ENCODE results near the gene VPS26B. TPM values are rescaled to one million over a fixed set of nuclear protein-coding genes. Genes with fewer than 3 reads are reported as not detected.
A peak's percentile ranks its signal among the peaks of the same experiment; 100 is the strongest.

VPS26B gene
- total RNA-seq, 2 experiments from 2014 or later = 39.8 to 42.3 TPM

- CTCF ChIA-PET = interaction anchor here (0.7 kb wide), 1 partner anchor 14 kb away, joined by 3 read pairs; no protein-coding TSS in a partner anchor
- DNase-seq = no peak
- intact Hi-C loops (cut with micrococcal nuclease) = no loop called here
- H3K27ac Mint-ChIP-seq = peak overlapping the region; percentile 1
- peaks cover 12% of the 10 kb centered on the region for H3K36me3 Mint-ChIP-seq (ENCODE audit: low read depth)
- no peaks in the 10 kb centered on the region for H3K27me3 Mint-ChIP-seq (ENCODE audit: low read depth)
- no peaks in the 10 kb centered on the region for H3K9me3 Mint-ChIP-seq
- no peaks in the 10 kb centered on the region for H3K4me1 Mint-ChIP-seq (ENCODE audit: low read depth)
- H3K4me3 Mint-ChIP-seq = no peak overlapping the region
Observed at GRCh38 chr11:134236834-134237556, 12.5 kb downstream of the VPS26B start.

- CTCF ChIA-PET = interaction anchor here (0.7 kb wide), 1 partner anchor 13 kb away, joined by 3 read pairs; no protein-coding TSS in a partner anchor
- DNase-seq = no peak
- H3K9me3 Mint-ChIP-seq = no peaks in the 10 kb centered on the region
- no peaks in the 10 kb centered on the region for H3K4me1 Mint-ChIP-seq (ENCODE audit: low read depth)
- peak overlapping the region; percentile 1 for H3K27ac Mint-ChIP-seq
- H3K4me3 Mint-ChIP-seq = no peak overlapping the region
- peaks cover 13% of the 10 kb centered on the region for H3K36me3 Mint-ChIP-seq (ENCODE audit: low read depth)
- H3K27me3 Mint-ChIP-seq (ENCODE audit: low read depth) = no peaks in the 10 kb centered on the region
- intact Hi-C loops (cut with micrococcal nuclease) = no loop called here
Observed at GRCh38 chr11:134237557-134237922, 13.1 kb downstream of the VPS26B start.

GRCh38 chr11:134238956-134239355 lies 14.5 kb downstream of the VPS26B start:
- Mint-ChIP-seq H3K9me3 (no peaks in the 10 kb centered on the region), H3K36me3 (ENCODE audit: low read depth) (peaks cover 14% of the 10 kb centered on the region), H3K27ac (no peak overlapping the region), H3K27me3 (ENCODE audit: low read depth) (no peaks in the 10 kb centered on the region), H3K4me3 (no peak overlapping the region), H3K4me1 (ENCODE audit: low read depth) (no peaks in the 10 kb centered on the region)
- DNase-seq = no peak
- CTCF ChIA-PET = no interaction called here
- intact Hi-C loops (cut with micrococcal nuclease) = no loop called here

- intact Hi-C loops (cut with micrococcal nuclease) = no loop called here
- H3K27ac Mint-ChIP-seq = no peak overlapping the region
Observed at GRCh38 chr11:134240592-134240991, 16.1 kb downstream of the VPS26B start.

GRCh38 chr11:134242376-134242775 lies 17.9 kb downstream of the VPS26B start:
- DNase-seq = no peak
- CTCF ChIA-PET = interaction anchor here (1.3 kb wide), 1 partner anchor 18 kb away, joined by 5 read pairs; no protein-coding TSS in a partner anchor
- H3K4me3 Mint-ChIP-seq = no peak overlapping the region
- H3K9me3 Mint-ChIP-seq = no peaks in the 10 kb centered on the region
- H3K27me3 Mint-ChIP-seq (ENCODE audit: low read depth) = no peaks in the 10 kb centered on the region
- H3K27ac Mint-ChIP-seq = no peak overlapping the region
- intact Hi-C loops (cut with micrococcal nuclease) = no loop called here
- peaks cover 3% of the 10 kb centered on the region for H3K4me1 Mint-ChIP-seq (ENCODE audit: low read depth)
- peaks cover 25% of the 10 kb centered on the region for H3K36me3 Mint-ChIP-seq (ENCODE audit: low read depth)

More at GRCh38 chr11:134240592-134240991, 16.1 kb downstream of the VPS26B start:
- Mint-ChIP-seq H3K4me1 (ENCODE audit: low read depth) (peaks cover 3% of the 10 kb centered on the region), H3K27me3 (ENCODE audit: low read depth) (no peaks in the 10 kb centered on the region), H3K4me3 (no peak overlapping the region), H3K36me3 (ENCODE audit: low read depth) (peaks cover 18% of the 10 kb centered on the region), H3K9me3 (no peaks in the 10 kb centered on the region)
- DNase-seq = no peak
- CTCF ChIA-PET = interaction anchor here (0.6 to 1.1 kb wide), 3 partner anchors 34 to 204 kb away, joined by 3 to 4 read pairs (median 3); no protein-coding TSS in a partner anchor

- Mint-ChIP-seq H3K27me3 (ENCODE audit: low read depth) (no peaks in the 10 kb centered on the region), H3K4me1 (ENCODE audit: low read depth) (peaks cover 3% of the 10 kb centered on the region), H3K36me3 (ENCODE audit: low read depth) (peaks cover 19% of the 10 kb centered on the region), H3K9me3 (no peaks in the 10 kb centered on the region), H3K4me3 (no peak overlapping the region), H3K27ac (peak overlapping the region; percentile 72)
- intact Hi-C loops (cut with micrococcal nuclease) = no loop called here
- CTCF ChIA-PET = interaction anchor here (0.6 to 1.7 kb wide), 7 partner anchors 10 to 108 kb away, joined by 3 to 6 read pairs (median 3); partner anchors contain the start of gene VPS26B
- no peak for DNase-seq
Observed at GRCh38 chr11:134243913-134244312, 19.4 kb downstream of the VPS26B start.

GRCh38 chr11:134244593-134244992 lies 20.1 kb downstream of the VPS26B start:
- CTCF ChIA-PET = interaction anchor here (0.9 to 1.7 kb wide), 5 partner anchors 10 to 65 kb away, joined by 3 to 6 read pairs (median 3); partner anchors contain the start of gene VPS26B
- H3K36me3 Mint-ChIP-seq (ENCODE audit: low read depth) = peaks cover 20% of the 10 kb centered on the region
- no peaks in the 10 kb centered on the region for H3K9me3 Mint-ChIP-seq
- no peak overlapping the region for H3K27ac Mint-ChIP-seq
- no peaks in the 10 kb centered on the region for H3K27me3 Mint-ChIP-seq (ENCODE audit: low read depth)
- intact Hi-C loops (cut with micrococcal nuclease) = no loop called here
- DNase-seq = no peak
- H3K4me1 Mint-ChIP-seq (ENCODE audit: low read depth) = peaks cover 3% of the 10 kb centered on the region
- H3K4me3 Mint-ChIP-seq = no peak overlapping the region

- Mint-ChIP-seq H3K4me3 (no peak overlapping the region), H3K36me3 (ENCODE audit: low read depth) (peaks cover 20% of the 10 kb centered on the region), H3K27me3 (ENCODE audit: low read depth) (no peaks in the 10 kb centered on the region), H3K9me3 (no peaks in the 10 kb centered on the region), H3K27ac (no peak overlapping the region), H3K4me1 (ENCODE audit: low read depth) (peaks cover 3% of the 10 kb centered on the region)
- no peak for DNase-seq
- intact Hi-C loops (cut with micrococcal nuclease) = no loop called here
- CTCF ChIA-PET = no interaction called here
Observed at GRCh38 chr11:134245434-134245833, 21.0 kb downstream of the VPS26B start.

- DNase-seq = no peak
- intact Hi-C loops (cut with micrococcal nuclease) = no loop called here
- CTCF ChIA-PET = no interaction called here
- Mint-ChIP-seq H3K27me3 (ENCODE audit: low read depth) (no peaks in the 10 kb centered on the region), H3K27ac (no peak overlapping the region), H3K4me3 (no peak overlapping the region), H3K36me3 (ENCODE audit: low read depth) (peaks cover 20% of the 10 kb centered on the region), H3K9me3 (no peaks in the 10 kb centered on the region), H3K4me1 (ENCODE audit: low read depth) (peaks cover 3% of the 10 kb centered on the region)
Observed at GRCh38 chr11:134246100-134246499, 21.6 kb downstream of the VPS26B start.

- H3K27ac Mint-ChIP-seq = no peak overlapping the region
- H3K27me3 Mint-ChIP-seq (ENCODE audit: low read depth) = no peaks in the 10 kb centered on the region
- CTCF ChIA-PET = no interaction called here
- peaks cover 6% of the 10 kb centered on the region for H3K4me1 Mint-ChIP-seq (ENCODE audit: low read depth)
- H3K9me3 Mint-ChIP-seq = no peaks in the 10 kb centered on the region
- intact Hi-C loops (cut with micrococcal nuclease) = no loop called here
- H3K4me3 Mint-ChIP-seq = no peak overlapping the region
- no peak for DNase-seq
- H3K36me3 Mint-ChIP-seq (ENCODE audit: low read depth) = peaks cover 20% of the 10 kb centered on the region
Observed at GRCh38 chr11:134246678-134247077, 22.2 kb downstream of the VPS26B start.

GRCh38 chr11:134248910-134249480 lies 24.5 kb downstream of the VPS26B start:
- no peaks in the 10 kb centered on the region for H3K9me3 Mint-ChIP-seq
- intact Hi-C loops (cut with micrococcal nuclease) = no loop called here
- peaks cover 18% of the 10 kb centered on the region for H3K36me3 Mint-ChIP-seq (ENCODE audit: low read depth)
- no peaks in the 10 kb centered on the region for H3K27me3 Mint-ChIP-seq (ENCODE audit: low read depth)
- CTCF ChIA-PET = interaction anchor here (0.7 to 5.6 kb wide), 5 partner anchors 13 to 42 kb away, joined by 3 to 25 read pairs (median 4); partner anchors contain the start of gene GLB1L3
- no peak for DNase-seq
- H3K27ac Mint-ChIP-seq = peak overlapping the region; percentile 33
- H3K4me3 Mint-ChIP-seq = no peak overlapping the region
- H3K4me1 Mint-ChIP-seq (ENCODE audit: low read depth) = peaks cover 15% of the 10 kb centered on the region

GRCh38 chr11:134250246-134250645 lies 25.8 kb downstream of the VPS26B start:
- H3K36me3 Mint-ChIP-seq (ENCODE audit: low read depth) = peaks cover 11% of the 10 kb centered on the region
- DNase-seq = no peak
- intact Hi-C loops (cut with micrococcal nuclease) = loop anchor here (5.0 kb wide), 1 partner anchor 303 kb away; no protein-coding TSS in a partner anchor
- H3K4me3 Mint-ChIP-seq = no peak overlapping the region
- CTCF ChIA-PET = interaction anchor here (0.9 to 5.6 kb wide), 3 partner anchors 12 to 23 kb away, joined by 3 to 25 read pairs (median 5); no protein-coding TSS in a partner anchor
- peaks cover 22% of the 10 kb centered on the region for H3K4me1 Mint-ChIP-seq (ENCODE audit: low read depth)
- H3K27me3 Mint-ChIP-seq (ENCODE audit: low read depth) = no peaks in the 10 kb centered on the region
- no peaks in the 10 kb centered on the region for H3K9me3 Mint-ChIP-seq
- no peak overlapping the region for H3K27ac Mint-ChIP-seq
